K562 (cell line): Measurements from ENCODE around the gene KBTBD4. TPM values are rescaled to one million over a fixed set of nuclear protein-coding genes. Genes with fewer than 3 reads are reported as not detected.

ENCODE experiments used
- ATAC-seq: fragments of 200-7000 bp; cut with Tn5 transposase; 3 replicates; pipeline ENCODE4 v1.9.1; 2020; ENCODE audit warnings: moderate library complexity
- BruUV-seq: library from RNA; stranded (reverse); fragments of 400-500 nt; replicated peaks from 2 replicates; lab custom pipeline; 2021; lab: Mats Ljungman, UMichigan
- CTCF ChIA-PET: fragments of 300-600 bp; formaldehyde crosslinking; extraction: SDS; loops from one replicate; lab custom pipeline; 2021; ENCODE audit warnings: low intra/inter-chr PET ratio; lab: Yijun Ruan, JAX
- POLR2A ChIA-PET: fragments of 300-600, 350-650 bp; sonication (Branson Sonifier 250); formaldehyde crosslinking; extraction: SDS; loops from one replicate; lab custom pipeline; 2021; ENCODE audit warnings: antibody characterized with exemption, inconsistent platforms; lab: Yijun Ruan, JAX
- DNase-seq, 4 experiments: peaks; one replicate each; pipeline versions ENCODE4 v3.0.0 to v3.0.0-alpha.2; 2011 to 2018; ENCODE audit warnings: low spot score in 3 of 4, mixed read lengths in 3 of 4; ENCODE audit errors: extremely low read depth in 1 of 4
- FAIRE-seq: peaks from 2 replicates; lab custom pipeline; 2011; peaks lifted over from hg19 to GRCh38; lab: Jason Lieb, UNC
- H2AFZ ChIP-seq: 2 replicates; pipeline ENCODE4 v1.6.0; 2011; ENCODE audit warnings: low read depth, low read length, control low read depth, inconsistent platforms
- H3K27ac ChIP-seq: fragments of 200-600 bp; 3 replicates; pipeline ENCODE4 v1.8.0; 2011; ENCODE audit warnings: low read depth, mild to moderate bottlenecking, control low read depth, inconsistent platforms, low read length, moderate library complexity, mixed read lengths; ENCODE audit errors: extremely low read depth
- H3K27me3 ChIP-seq, 2 experiments: fragments of 300-600 bp in 1 of 2; 2 replicates in 1 of 2; 3 replicates in 1 of 2; pipeline versions ENCODE4 v1.6.0 to v1.8.0; 2011; ENCODE audit warnings: inconsistent platforms in 2 of 2, low read length in 2 of 2, mild to moderate bottlenecking in 1 of 2, mixed read lengths in 1 of 2, moderate library complexity in 1 of 2; ENCODE audit not compliant: control insufficient read depth in 2 of 2, insufficient read depth in 2 of 2
- H3K36me3 ChIP-seq: fragments of 300-600 bp; 3 replicates; pipeline ENCODE4 v1.8.0; 2011; ENCODE audit warnings: mild to moderate bottlenecking, low read length, inconsistent platforms; ENCODE audit not compliant: control insufficient read depth, insufficient read depth
- H3K4me1 ChIP-seq, 2 experiments: fragments of 200-600 bp in 1 of 2; replicated peaks in 1 of 2; 2 replicates in 1 of 2; 3 replicates in 1 of 2; pipeline versions ENCODE4 v1.5.1 to v1.8.0; 2011; ENCODE audit warnings: inconsistent platforms in 2 of 2, low read length in 2 of 2, mild to moderate bottlenecking in 1 of 2, mixed read lengths in 1 of 2, moderate library complexity in 1 of 2; ENCODE audit not compliant: control insufficient read depth in 2 of 2, insufficient read depth in 2 of 2
- H3K4me2 ChIP-seq: 2 replicates; pipeline ENCODE4 v1.6.1; 2011; ENCODE audit warnings: low read length, control low read depth, inconsistent platforms, mixed read lengths; ENCODE audit not compliant: insufficient read depth
- H3K4me3 ChIP-seq: fragments of 200-600 bp; sonication (generic), shearing (Covaris generic); 2 replicates; pipeline ENCODE4 v1.5.1; 2016; ENCODE audit warnings: control low read depth, inconsistent platforms
- H3K79me2 ChIP-seq: fragments of 200-600 bp; 3 replicates; pipeline ENCODE4 v1.8.0; 2011; ENCODE audit warnings: low read length, inconsistent platforms; ENCODE audit not compliant: control insufficient read depth, insufficient read depth
- H3K9ac ChIP-seq, 2 experiments: 2 replicates each; pipeline versions ENCODE4 v1.6.0 to v1.6.1; 2011; ENCODE audit warnings: low read depth in 2 of 2, low read length in 2 of 2, control low read depth in 1 of 2, inconsistent platforms in 1 of 2, mild to moderate bottlenecking in 1 of 2, mixed read lengths in 1 of 2; ENCODE audit not compliant: insufficient read depth in 1 of 2
- H3K9me1 ChIP-seq: one replicate; pipeline ENCODE4 v1.6.0; 2011; ENCODE audit warnings: inconsistent platforms, mild to moderate bottlenecking, low read length, moderate library complexity; ENCODE audit not compliant: control insufficient read depth, insufficient read depth
- H3K9me3 ChIP-seq: replicated peaks from 2 replicates; pipeline ENCODE4 v1.5.1; 2011; ENCODE audit warnings: low read depth, low read length, inconsistent platforms; ENCODE audit not compliant: control insufficient read depth, insufficient read depth
- H4K20me1 ChIP-seq: replicated peaks from 2 replicates; pipeline ENCODE4 v1.6.1; 2011; ENCODE audit warnings: low read length, inconsistent platforms, mixed read lengths; ENCODE audit not compliant: control insufficient read depth, insufficient read depth
- EP400 ChIP-seq: fragments of 450-650 bp; IDR thresholded peaks from 2 replicates; pipeline ENCODE4 v1.6.1; 2017; ENCODE audit warnings: antibody characterized with exemption, mild to moderate bottlenecking, moderate library complexity
- MTA1 ChIP-seq: fragments of 450-650 bp; IDR thresholded peaks from 2 replicates; pipeline ENCODE4 v1.6.1; 2017; ENCODE audit warnings: borderline replicate concordance
- PYGO2 ChIP-seq: fragments of 450-650 bp; IDR thresholded peaks from 2 replicates; pipeline ENCODE4 v1.6.1; 2016; ENCODE audit warnings: mild to moderate bottlenecking, missing genetic modification characterization, moderate library complexity, missing compliant biosample characterization
- SMAD1 ChIP-seq: fragments of 150-350 bp; IDR thresholded peaks from 2 replicates; pipeline ENCODE4 v1.6.1; 2014; ENCODE audit warnings: low read length, low read depth; ENCODE audit not compliant: partially characterized antibody
- WGBS: fragments of 100-300 bp; shearing (Covaris generic); methylation state at CpG from one replicate; pipeline ENCODE4 v1.1.6; 2016; ENCODE audit warnings: low coverage, mixed read lengths; ENCODE audit not compliant: insufficient coverage; ENCODE audit errors: missing lambda C conversion rate; 5-methylcytosine and 5-hydroxymethylcytosine counted together
- in situ Hi-C: fragments of 300-500 bp; cut with MboI; formaldehyde crosslinking; loops from 4 replicates; pipeline ENCODE4 v1.15.0; 2018; ENCODE audit warnings: inconsistent platforms, mixed read lengths
- intact Hi-C: fragments of 100-400 bp; cut with micrococcal nuclease; formaldehyde crosslinking; loops from 2 replicates; pipeline ENCODE4 v1.14.2; 2022
- polyA plus RNA-seq, 8 experiments: library from polyadenylated mRNA; depleted of rRNA in 4 of 8; stranded (reverse) in 5 of 8; unstranded in 3 of 8; fragments of >200 nt; fragmentation: Nextera tagmentation in 2 of 8; fragmentation: Illumina TruSeq in 1 of 8; extraction: Ambion mirVana in 2 of 8; extraction: Trizol in 1 of 8; gene quantifications; 2 replicates each; pipeline versions ENCODE4 v1.2.1 to v1.2.3, GENCODE V29; 2011 to 2014; ENCODE audit warnings: inconsistent platforms in 1 of 8, missing spikeins in 1 of 8
- total RNA-seq, 7 experiments: library from RNA; depleted of rRNA in 6 of 7; stranded (reverse); fragments of >200 nt in 6 of 7; fragmentation: Illumina TruSeq in 2 of 7; extraction: Trizol in 2 of 7; gene quantifications; 2 replicates each; pipeline versions ENCODE4 v1.2.1 to v1.2.3, GENCODE V29; 2011 to 2021; ENCODE audit warnings: low replicate concordance in 1 of 7
- TF ChIP-seq, protein P1 (sequence below): conservative IDR thresholded peaks from 2 replicates; pipeline ENCODE4 v1.6.1; 2011; ENCODE audit warnings: low read depth, mild to moderate bottlenecking, low read length; ENCODE audit not compliant: control insufficient read depth

Gene KBTBD4
- total and polyA plus RNA-seq, 9 of the 15 experiments (the other 6 are each of a cell fraction or from before 2014, with no cell fraction given) = 7.0 to 33.9 (median 13.3) TPM

DNA sequence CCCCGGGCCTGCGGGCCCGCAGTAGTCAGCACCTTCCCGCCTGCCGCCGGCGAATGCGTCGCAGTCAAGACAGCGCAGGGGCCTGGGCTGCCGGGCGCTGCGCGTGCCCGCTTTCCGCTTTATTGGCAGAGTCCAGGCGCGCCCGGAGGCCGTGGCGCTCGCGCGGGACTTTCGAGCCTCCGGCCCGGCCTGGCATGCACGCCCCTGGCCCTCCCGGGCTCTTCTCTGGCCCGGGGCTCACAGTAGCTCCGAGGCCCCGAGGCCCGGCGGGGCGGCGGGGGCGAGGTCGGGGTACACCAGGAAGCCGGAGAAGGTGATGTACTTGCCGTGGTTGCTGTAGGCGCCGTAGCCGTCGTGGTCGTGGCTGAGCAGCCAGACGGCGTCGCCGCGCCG is 10.8 kb upstream of the KBTBD4 start:
- Histone ChIP-seq H3K27ac (no peak overlapping the region), H3K9me3 (no peaks in the 10 kb centered on the region), H3K4me1 (peaks cover 0 to 21% of the 10 kb centered on the region in 2 experiments; a peak in 2 of 5 replicates), H3K27me3 (peaks cover 17 to 22% of the 10 kb centered on the region in 2 experiments), H3K9me1 (no peaks in the 10 kb centered on the region), H3K4me2 (no peak overlapping the region), H3K4me3 (no peak overlapping the region), H2AFZ (no peak overlapping the region), H3K79me2 (no peaks in the 10 kb centered on the region), H3K9ac (no peak overlapping the region), H3K36me3 (peaks cover 7% of the 10 kb centered on the region; the same call in 1 of the 3 replicates), H4K20me1 (no peaks in the 10 kb centered on the region)
- ATAC-seq (no peak), DNase-seq (no peak), FAIRE-seq (no peak)
- in situ Hi-C loops = no loop called here
- intact Hi-C loops = no loop called here
- ChIA-PET POLR2A (no interaction called here), CTCF (no interaction called here)
- WGBS = 96% methylated on average over 20 of the region's 51 CpGs
- no TSS peak for BruUV-seq
- TF ChIP-seq MTA1 (no peak), SMAD1 (no peak), EP400 (no peak), PYGO2 (tag) (no peak)
- TF ChIP-seq, protein P1, sequence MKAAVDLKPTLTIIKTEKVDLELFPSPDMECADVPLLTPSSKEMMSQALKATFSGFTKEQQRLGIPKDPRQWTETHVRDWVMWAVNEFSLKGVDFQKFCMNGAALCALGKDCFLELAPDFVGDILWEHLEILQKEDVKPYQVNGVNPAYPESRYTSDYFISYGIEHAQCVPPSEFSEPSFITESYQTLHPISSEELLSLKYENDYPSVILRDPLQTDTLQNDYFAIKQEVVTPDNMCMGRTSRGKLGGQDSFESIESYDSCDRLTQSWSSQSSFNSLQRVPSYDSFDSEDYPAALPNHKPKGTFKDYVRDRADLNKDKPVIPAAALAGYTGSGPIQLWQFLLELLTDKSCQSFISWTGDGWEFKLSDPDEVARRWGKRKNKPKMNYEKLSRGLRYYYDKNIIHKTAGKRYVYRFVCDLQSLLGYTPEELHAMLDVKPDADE = no peak
